Activated CD4-positive, alpha-beta T cell treated with anti-CD3 and anti-CD28 coated beads, Interleukin-2, amount 50 U/mL, for 16 hours (primary cell): ENCODE data around the gene PPP1R14C.

Experiments used
- DNase-seq: peaks from one replicate; pipeline ENCODE4 v3.0.0-alpha.2; 2020

The PPP1R14C gene

GRCh38 chr6:150196942-150197745 is 54.3 kb downstream of the PPP1R14C start:
- DNase-seq: no peak

DNA sequence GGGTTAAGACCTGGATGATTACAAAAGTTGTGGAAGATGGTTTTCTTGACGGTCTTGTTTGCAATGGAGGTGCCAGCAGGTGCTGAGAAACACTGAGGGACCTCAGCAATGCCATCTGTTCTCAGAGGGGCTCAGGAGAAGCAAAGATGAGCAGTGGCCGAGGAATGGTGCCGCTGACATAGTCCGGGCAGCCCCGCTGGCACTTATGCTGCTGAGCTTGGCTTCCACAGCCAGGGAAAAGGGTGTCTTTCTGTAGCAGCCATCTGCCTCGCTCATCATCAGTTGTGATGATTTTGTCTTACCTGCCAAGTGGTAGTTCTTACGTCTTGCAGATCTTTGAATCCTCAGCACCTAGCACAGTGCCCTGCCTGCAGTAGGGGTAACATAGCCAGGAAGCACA is 55.7 kb downstream of the PPP1R14C start:
- no peak for DNase-seq

- DNase-seq: no peak
Measured at GRCh38 chr6:150199241-150199640, 56.4 kb downstream of the PPP1R14C start.

DNA sequence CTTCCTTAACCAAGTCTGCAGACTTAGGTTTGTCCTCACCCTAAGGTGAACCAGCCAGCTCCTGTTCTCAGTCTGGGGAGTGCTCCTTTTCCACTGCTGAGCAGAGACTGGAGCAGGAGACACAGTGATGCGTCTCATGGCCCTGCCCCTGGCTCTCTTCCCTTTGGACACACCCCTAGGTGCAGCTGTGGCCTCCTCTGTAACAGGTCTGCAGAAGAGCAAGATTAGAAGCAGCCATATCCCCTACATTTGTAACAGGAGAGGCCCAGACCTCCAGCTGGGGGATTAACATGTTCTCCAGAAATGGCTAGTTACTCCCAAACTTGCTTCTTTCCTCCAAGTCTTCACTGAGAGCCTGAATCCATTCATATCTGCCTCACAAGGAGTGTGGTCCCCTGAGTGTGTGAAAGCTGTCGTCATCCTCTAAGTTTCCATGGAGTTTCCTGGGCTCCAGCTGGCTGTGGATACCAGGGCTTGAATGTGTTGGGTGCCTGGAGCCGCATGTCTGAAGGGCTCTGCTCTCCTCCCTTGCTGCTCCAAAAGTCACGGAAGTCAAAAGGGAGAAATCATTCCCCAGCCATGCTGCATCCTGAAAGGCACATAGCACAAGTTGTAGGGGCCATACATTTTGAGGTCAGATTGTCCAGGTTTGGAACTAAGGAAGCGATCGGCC is 57.7 kb downstream of the PPP1R14C start:
- no peak for DNase-seq

- DNase-seq: no peak
Measured at GRCh38 chr6:150201285-150201684, 58.4 kb downstream of the PPP1R14C start.

GRCh38 chr6:150201772-150202329 is 59.0 kb downstream of the PPP1R14C start:
- DNase-seq: no peak

GRCh38 chr6:150202404-150202803 is 59.6 kb downstream of the PPP1R14C start:
- DNase-seq: no peak

DNA sequence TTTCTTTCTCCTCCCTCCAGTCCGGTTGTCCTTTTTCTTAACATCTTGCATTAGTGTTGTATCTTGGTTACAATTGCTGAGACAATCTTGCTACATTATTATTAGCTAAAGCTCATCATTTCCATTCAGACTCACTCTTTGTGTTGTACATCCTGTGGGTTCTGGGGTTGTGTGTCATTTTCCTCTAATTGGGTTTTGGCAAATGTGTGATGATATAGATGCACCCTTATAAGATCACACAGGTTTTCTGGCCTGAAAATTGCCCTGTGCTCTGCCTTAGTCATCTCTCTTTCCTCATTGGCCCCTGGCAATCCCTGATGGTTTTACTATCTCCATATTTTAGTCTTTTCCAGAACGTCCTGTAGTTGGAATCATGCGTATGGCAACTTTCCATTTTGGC is 60.1 kb downstream of the PPP1R14C start:
- peak; percentile 10 for DNase-seq

- no peak for DNase-seq
Measured at GRCh38 chr6:150203378-150203777, 60.5 kb downstream of the PPP1R14C start.

GRCh38 chr6:150203871-150204545 is 61.2 kb downstream of the PPP1R14C start:
- no peak for DNase-seq

- no peak for DNase-seq
Measured at GRCh38 chr6:150204705-150205472, 62.0 kb downstream of the PPP1R14C start.

GRCh38 chr6:150207931-150208570 is 65.2 kb downstream of the PPP1R14C start:
- DNase-seq: no peak

GRCh38 chr6:150208611-150209352 is 65.9 kb downstream of the PPP1R14C start:
- no peak for DNase-seq

DNA sequence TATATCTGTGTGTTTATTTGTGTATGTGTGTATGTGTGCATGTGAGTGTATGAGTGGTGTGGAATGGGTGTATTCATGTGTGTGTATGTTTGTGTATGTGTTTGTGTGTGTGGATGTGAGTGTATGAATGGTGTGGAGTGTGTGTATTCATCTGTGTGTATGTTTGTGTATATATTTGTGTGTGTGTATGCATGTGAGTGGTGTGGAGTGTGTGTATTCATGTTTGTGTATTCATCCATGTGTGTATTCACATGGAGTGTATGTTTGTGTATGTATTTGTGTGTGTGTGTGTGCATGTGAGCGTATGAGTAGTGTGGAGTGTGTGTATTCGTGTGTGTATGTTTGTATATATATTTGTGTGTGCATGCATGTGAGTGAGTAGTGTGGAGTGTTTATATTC is 66.6 kb downstream of the PPP1R14C start:
- no peak for DNase-seq

DNA sequence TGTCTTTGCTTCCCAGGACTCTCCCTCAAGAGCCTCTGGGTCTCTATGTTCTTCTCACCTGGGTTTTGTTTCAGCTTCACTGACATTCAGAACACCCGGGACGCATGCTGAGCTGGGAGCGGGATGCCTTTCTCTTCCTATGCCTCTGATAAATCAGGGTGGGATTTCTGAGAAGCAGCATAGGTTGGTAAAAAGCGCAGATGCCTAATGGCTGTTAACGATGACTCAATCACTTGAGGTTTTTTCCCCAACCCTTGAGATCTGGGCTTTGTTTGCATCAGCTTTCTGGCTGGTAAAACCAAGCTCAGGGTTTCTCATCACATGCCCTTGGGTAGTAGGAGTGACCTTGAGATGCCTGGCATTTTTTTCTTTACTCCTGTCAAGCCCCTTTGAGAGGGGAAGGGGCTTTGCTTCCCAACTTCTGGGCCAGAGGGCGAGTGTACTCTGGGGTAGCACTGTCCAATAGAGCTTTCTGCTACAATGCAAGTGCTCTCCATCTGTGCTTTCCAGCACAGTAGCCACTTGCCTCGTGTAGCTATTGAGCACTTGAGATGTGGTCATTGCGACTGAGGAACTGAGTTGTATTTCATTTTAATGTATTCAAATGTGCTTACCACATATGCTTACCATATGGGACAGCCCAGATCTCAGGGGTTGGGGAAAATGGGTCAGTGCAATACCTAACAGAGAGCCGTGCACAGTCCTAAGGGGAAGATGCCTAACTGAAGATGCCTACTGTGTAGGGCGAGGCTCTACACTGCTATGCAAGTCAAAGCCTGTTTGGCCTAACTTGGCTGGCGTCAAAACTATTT is 69.1 kb downstream of the PPP1R14C start:
- peak; percentile 3 for DNase-seq

DNA sequence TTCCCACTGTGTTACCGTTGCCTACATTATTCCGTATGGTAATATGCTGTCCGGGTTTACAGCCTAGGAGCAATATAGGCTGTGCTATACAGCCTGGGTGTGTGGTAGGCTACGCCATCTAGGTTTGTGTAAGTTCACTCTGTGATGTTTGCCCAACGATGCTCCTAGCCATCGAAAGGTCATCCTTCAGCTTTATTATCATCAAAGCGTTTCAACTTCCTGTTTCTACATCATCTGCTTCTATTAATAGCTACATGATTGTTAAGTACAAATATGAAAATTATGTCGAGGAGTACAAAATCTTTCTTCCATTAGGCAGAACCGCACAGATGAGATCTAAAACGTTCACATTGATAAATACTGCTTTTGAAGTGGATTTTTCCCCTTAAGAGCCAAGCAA is 69.9 kb downstream of the PPP1R14C start:
- DNase-seq: no peak

- no peak for DNase-seq
Measured at GRCh38 chr6:150213301-150213700, 70.5 kb downstream of the PPP1R14C start.

DNA sequence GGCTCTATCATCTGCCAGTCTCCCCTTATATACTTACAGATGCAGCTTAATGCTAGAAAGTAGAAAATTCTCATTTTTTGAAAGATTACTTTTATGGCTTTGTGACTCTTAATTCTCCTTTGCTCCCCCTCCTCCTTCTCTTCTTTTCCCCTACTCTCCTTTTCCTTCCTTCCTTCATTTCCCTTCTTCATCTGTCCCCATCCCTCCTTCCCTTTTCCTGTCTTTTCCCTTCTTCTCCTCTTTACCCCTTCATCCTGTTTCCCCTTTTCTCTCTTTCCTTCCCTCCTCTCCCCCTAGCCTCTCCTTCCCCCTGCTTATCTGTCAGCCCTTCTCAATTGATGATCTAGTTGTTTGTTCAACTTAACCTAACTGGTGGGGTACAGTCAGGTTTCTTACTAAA is 71.5 kb downstream of the PPP1R14C start:
- DNase-seq: no peak

- DNase-seq: no peak
Measured at GRCh38 chr6:150220634-150221551, 78.0 kb downstream of the PPP1R14C start.
